Loucy (cell line): ENCODE measurements around the gene ZNF655.

ENCODE experiments used
- EZH2phosphoT487 ChIP-seq: fragments of 200-600 bp; IDR thresholded peaks from 2 replicates; pipeline ENCODE4 v1.6.1; 2018; ENCODE audit warnings: antibody characterized with exemption, mild to moderate bottlenecking, moderate library complexity, borderline replicate concordance
- TF ChIP-seq, protein P1 (sequence below): fragments of 200-600 bp; sonication (generic); conservative IDR thresholded peaks from 2 replicates; pipeline ENCODE4 v1.5.1; 2014; ENCODE audit warnings: mild to moderate bottlenecking, antibody characterized with exemption, low read length

DNA sequence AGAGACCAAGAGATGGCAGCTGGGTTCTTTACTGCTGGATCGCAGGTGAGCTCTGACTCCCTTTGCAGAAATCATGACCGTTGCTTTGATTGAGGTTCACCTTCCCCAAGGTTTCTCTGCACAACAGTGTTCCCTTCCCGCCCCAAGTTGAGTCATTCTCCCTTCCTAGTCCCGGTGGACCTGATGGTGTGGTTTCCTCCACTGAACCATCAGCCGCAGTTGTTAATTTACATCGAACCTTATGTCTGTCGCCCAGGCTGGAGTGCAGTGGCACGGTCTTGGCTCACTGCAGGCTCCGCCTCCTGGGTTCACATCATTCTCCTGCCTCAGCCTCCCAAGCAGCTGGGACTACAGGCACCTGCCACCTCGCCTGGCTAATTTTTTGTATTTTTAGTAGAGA is 64.2 kb downstream of the ZNF655 start:
- TF ChIP-seq, protein P1, sequence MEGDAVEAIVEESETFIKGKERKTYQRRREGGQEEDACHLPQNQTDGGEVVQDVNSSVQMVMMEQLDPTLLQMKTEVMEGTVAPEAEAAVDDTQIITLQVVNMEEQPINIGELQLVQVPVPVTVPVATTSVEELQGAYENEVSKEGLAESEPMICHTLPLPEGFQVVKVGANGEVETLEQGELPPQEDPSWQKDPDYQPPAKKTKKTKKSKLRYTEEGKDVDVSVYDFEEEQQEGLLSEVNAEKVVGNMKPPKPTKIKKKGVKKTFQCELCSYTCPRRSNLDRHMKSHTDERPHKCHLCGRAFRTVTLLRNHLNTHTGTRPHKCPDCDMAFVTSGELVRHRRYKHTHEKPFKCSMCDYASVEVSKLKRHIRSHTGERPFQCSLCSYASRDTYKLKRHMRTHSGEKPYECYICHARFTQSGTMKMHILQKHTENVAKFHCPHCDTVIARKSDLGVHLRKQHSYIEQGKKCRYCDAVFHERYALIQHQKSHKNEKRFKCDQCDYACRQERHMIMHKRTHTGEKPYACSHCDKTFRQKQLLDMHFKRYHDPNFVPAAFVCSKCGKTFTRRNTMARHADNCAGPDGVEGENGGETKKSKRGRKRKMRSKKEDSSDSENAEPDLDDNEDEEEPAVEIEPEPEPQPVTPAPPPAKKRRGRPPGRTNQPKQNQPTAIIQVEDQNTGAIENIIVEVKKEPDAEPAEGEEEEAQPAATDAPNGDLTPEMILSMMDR = no peak; the same call in 1 of the 2 replicates
- TF ChIP-seq EZH2phosphoT487 = no peak
